ENCODE data around the gene TMCC2. TPM values are rescaled to one million over a fixed set of nuclear protein-coding genes. Genes with fewer than 3 reads are reported as not detected.

Gene TMCC2
- total RNA-seq, 1 donor from 2014 or later: 5.6 TPM

DNA sequence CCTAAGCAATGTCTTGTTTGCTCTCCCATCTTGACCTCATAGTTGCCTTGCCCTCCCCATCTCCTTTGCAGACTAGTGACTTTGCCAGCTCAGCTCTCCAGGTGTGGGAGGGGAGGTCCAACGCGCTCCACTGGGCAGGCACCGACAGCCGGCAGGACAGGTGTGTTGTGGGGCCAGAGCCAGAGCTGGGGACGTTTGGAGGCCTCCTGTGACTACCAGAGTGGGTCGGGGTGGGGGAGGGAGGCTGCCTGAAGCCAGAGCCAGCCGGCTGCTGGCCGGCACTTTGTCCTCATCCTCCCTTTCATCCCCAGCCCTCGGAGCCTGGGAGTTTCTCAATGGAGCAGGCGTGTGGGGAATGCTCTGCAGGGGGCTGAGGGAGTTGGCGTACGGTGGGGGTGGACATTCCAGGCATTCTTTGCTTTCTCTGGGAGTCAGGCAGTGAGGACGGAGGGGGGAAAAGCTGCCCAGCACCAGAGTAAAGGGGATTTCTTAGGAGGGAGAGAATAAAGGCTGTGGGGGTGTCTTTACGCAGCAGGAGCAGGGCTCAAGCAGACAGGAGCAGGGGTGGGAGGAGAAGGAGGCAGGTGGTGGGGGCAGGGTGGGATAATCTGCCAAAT is 73.6 kb downstream of the TMCC2 start:
- peak; percentile 68 for DNase-seq (ENCODE audit: low spot score)
- peaks cover 25% of the 10 kb centered on the region for H3K4me1 Mint-ChIP-seq (ENCODE audit: unreplicated experiment)
- H3K36me3 Mint-ChIP-seq (ENCODE audit: low read depth, unreplicated experiment): peaks cover 20% of the 10 kb centered on the region

DNA sequence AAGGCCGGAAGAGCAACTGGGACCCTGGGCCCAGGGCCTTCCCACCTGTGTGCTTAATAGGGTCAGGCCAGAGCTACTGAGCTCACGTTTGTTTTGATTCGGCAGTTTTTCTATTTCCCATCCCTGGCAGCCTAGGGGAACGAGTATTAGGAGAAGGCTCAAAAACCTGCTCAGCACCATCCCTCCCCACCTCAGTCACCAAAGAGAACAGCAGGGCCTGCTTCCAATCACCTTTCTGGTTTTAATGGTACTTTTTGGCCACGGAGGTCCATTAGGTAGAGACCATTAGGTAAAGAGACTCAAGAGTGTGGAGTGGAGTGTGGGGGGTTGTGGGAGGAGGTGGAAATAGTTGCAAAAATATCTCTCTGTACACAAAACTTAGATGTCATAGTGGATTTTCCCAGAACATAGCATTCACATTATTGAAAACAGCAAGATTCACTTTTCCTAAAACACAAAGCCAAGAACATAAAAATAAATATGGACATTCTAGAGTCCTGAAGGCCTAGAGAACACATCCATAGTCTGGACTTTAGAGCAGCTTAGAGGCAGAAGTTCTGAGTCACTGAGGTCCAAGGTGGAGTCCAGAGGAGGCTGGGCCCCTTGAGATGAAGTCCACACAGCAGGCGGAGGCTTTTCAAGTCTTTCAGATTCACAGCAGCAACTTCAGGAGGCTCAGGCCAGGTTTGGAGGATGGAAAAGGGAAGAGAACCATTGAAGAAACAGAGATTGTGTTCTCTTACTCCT is 74.3 kb downstream of the TMCC2 start:
- H3K4me1 Mint-ChIP-seq (ENCODE audit: unreplicated experiment): peaks cover 25% of the 10 kb centered on the region
- DNase-seq (ENCODE audit: low spot score): no peak
- H3K27me3 Mint-ChIP-seq (ENCODE audit: unreplicated experiment): peaks cover 3% of the 10 kb centered on the region
- TF ChIP-seq CTCF (IDR thresholded peaks at IDR 0.05; ENCODE audit: unreplicated experiment): no peak
- peaks cover 27% of the 10 kb centered on the region for H3K36me3 Mint-ChIP-seq (ENCODE audit: low read depth, unreplicated experiment)
- H3K9me3 Mint-ChIP-seq (ENCODE audit: unreplicated experiment): no peaks in the 10 kb centered on the region
- H3K4me3 Mint-ChIP-seq (ENCODE audit: unreplicated experiment): peak overlapping the region; percentile 39
- peak overlapping the region; percentile 25 for H3K27ac Mint-ChIP-seq (ENCODE audit: unreplicated experiment)

More for the DNA sequence above, 73.6 kb downstream of the TMCC2 start:
- peak overlapping the region; percentile 25 for H3K27ac Mint-ChIP-seq (ENCODE audit: unreplicated experiment)
- H3K27me3 Mint-ChIP-seq (ENCODE audit: unreplicated experiment): peaks cover 3% of the 10 kb centered on the region
- no peak for TF ChIP-seq CTCF (IDR thresholded peaks at IDR 0.05; ENCODE audit: unreplicated experiment)
- H3K9me3 Mint-ChIP-seq (ENCODE audit: unreplicated experiment): no peaks in the 10 kb centered on the region
- H3K4me3 Mint-ChIP-seq (ENCODE audit: unreplicated experiment): no peak overlapping the region

DNA sequence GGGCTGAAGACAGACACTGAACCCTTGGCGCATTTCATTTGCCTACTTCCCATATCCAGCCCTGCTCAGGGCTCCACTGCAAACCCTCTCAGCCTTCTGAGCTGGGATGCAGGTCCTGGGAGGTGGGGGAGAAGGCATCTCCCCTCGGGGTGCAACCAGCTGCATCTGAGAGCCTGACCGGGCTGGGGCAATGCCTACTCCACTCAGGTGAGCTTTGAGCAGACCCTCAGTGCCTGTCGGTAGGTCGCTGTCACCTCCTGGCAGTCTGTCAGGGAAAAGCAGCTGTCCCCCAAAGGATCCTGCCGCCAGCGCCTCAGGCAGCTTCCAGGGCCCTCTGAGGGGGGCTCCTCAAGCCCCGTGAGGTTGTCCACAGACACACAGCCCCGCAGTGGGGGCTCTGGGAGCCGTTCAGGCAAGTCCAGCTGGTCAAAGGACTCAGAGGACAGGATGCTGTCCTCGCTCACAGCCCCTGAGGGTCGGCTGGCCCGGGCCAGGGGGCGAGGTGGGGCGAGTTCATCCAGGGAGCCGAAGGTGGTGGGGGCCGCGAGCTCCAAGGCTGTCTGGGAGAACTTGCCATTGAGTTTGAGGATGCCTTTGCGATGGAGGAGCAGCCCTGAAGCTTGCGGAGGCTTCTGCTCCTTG is 75.6 kb downstream of the TMCC2 start:
- Mint-ChIP-seq H3K4me1 (ENCODE audit: unreplicated experiment) (peaks cover 25% of the 10 kb centered on the region), H3K4me3 (ENCODE audit: unreplicated experiment) (no peak overlapping the region), H3K36me3 (ENCODE audit: low read depth, unreplicated experiment) (peaks cover 31% of the 10 kb centered on the region)

GRCh38 chr1:205304046-205304694 is 76.4 kb downstream of the TMCC2 start:
- Mint-ChIP-seq H3K9me3 (ENCODE audit: unreplicated experiment) (no peaks in the 10 kb centered on the region), H3K27me3 (ENCODE audit: unreplicated experiment) (peaks cover 3% of the 10 kb centered on the region), H3K4me1 (ENCODE audit: unreplicated experiment) (peaks cover 25% of the 10 kb centered on the region), H3K4me3 (ENCODE audit: unreplicated experiment) (no peak overlapping the region), H3K27ac (ENCODE audit: unreplicated experiment) (no peak overlapping the region), H3K36me3 (ENCODE audit: low read depth, unreplicated experiment) (peaks cover 38% of the 10 kb centered on the region)
- TF ChIP-seq CTCF (IDR thresholded peaks at IDR 0.05; ENCODE audit: unreplicated experiment): no peak
- no peak for DNase-seq (ENCODE audit: low spot score)

More for the DNA sequence above, 75.6 kb downstream of the TMCC2 start:
- DNase-seq (ENCODE audit: low spot score): no peak
- Mint-ChIP-seq H3K27me3 (ENCODE audit: unreplicated experiment) (peaks cover 3% of the 10 kb centered on the region), H3K27ac (ENCODE audit: unreplicated experiment) (no peak overlapping the region), H3K9me3 (ENCODE audit: unreplicated experiment) (no peaks in the 10 kb centered on the region)
- TF ChIP-seq CTCF (IDR thresholded peaks at IDR 0.05; ENCODE audit: unreplicated experiment): no peak

All from endothelial cell (in vitro differentiated cells).